Measurements from ENCODE around the gene HOXA5.

Gene HOXA5

GRCh38 chr7:27139334-27140125 lies 4.0 kb downstream of the HOXA5 start:
- in situ Hi-C loops (cut with MboI; ENCODE audit: low sequenced_read_pairs) = no loop called here

- in situ Hi-C loops (cut with MboI; ENCODE audit: low sequenced_read_pairs) = no loop called here
These were observed 4.5 kb downstream of the HOXA5 start for GRCh38 chr7:27138985-27139333.

- in situ Hi-C loops (cut with MboI; ENCODE audit: low sequenced_read_pairs) = no loop called here
These were observed 5.0 kb downstream of the HOXA5 start for GRCh38 chr7:27138472-27138871.

GRCh38 chr7:27137640-27138315 lies 5.7 kb downstream of the HOXA5 start:
- in situ Hi-C loops (cut with MboI; ENCODE audit: low sequenced_read_pairs) = no loop called here

- in situ Hi-C loops (cut with MboI; ENCODE audit: low sequenced_read_pairs) = no loop called here
These were observed 9.1 kb downstream of the HOXA5 start for GRCh38 chr7:27134392-27134791.

GRCh38 chr7:27133409-27134231 lies 9.9 kb downstream of the HOXA5 start:
- in situ Hi-C loops (cut with MboI; ENCODE audit: low sequenced_read_pairs) = no loop called here

- in situ Hi-C loops (cut with MboI; ENCODE audit: low sequenced_read_pairs) = no loop called here
These were observed 10.5 kb downstream of the HOXA5 start for GRCh38 chr7:27132978-27133377.

- in situ Hi-C loops (cut with MboI; ENCODE audit: low sequenced_read_pairs) = no loop called here
These were observed 11.3 kb downstream of the HOXA5 start for GRCh38 chr7:27132214-27132613.

GRCh38 chr7:27131390-27131819 lies 12.1 kb downstream of the HOXA5 start:
- in situ Hi-C loops (cut with MboI; ENCODE audit: low sequenced_read_pairs) = no loop called here

GRCh38 chr7:27130540-27131389 lies 12.7 kb downstream of the HOXA5 start, which contains the start of gene HOXA4:
TSS of gene HOXA4 (minus strand) at chr7:27130757. CDS start at chr7:27130733, 24 bp downstream.
- in situ Hi-C loops (cut with MboI; ENCODE audit: low sequenced_read_pairs) = no loop called here

- in situ Hi-C loops (cut with MboI; ENCODE audit: low sequenced_read_pairs) = no loop called here
These were observed 13.5 kb downstream of the HOXA5 start for GRCh38 chr7:27129729-27130539.

- in situ Hi-C loops (cut with MboI; ENCODE audit: low sequenced_read_pairs) = no loop called here
These were observed 14.4 kb downstream of the HOXA5 start for GRCh38 chr7:27128776-27129728.

- in situ Hi-C loops (cut with MboI; ENCODE audit: low sequenced_read_pairs) = no loop called here
These were observed 15.4 kb downstream of the HOXA5 start for GRCh38 chr7:27128034-27128433.

- in situ Hi-C loops (cut with MboI; ENCODE audit: low sequenced_read_pairs) = no loop called here
These were observed 16.7 kb downstream of the HOXA5 start for GRCh38 chr7:27126596-27127327.

GRCh38 chr7:27125986-27126394 lies 17.5 kb downstream of the HOXA5 start:
- in situ Hi-C loops (cut with MboI; ENCODE audit: low sequenced_read_pairs) = no loop called here

- in situ Hi-C loops (cut with MboI; ENCODE audit: low sequenced_read_pairs) = no loop called here
These were observed 18.4 kb downstream of the HOXA5 start for GRCh38 chr7:27124902-27125689.

Data from HL-60/S4 treated with retinoic acid at 250 ng/mL for 4 days and 3 days (cell line).